HTR-8/SVneo (cell line): ENCODE results near the gene ANTKMT.
A peak's percentile ranks its signal among the peaks of the same experiment; 100 is the strongest.

Experiments
- DNase-seq: peaks from one replicate; pipeline ENCODE4 v3.0.0; 2011; ENCODE audit warnings: low spot score, mixed read lengths; ENCODE audit not compliant: insufficient read length
- FAIRE-seq: peaks from 2 replicates; lab custom pipeline; 2011; peaks lifted over from hg19 to GRCh38; lab: Jason Lieb, UNC

Gene ANTKMT

GRCh38 chr16:720990-721764, at the start of gene ANTKMT:
Gene ANTKMT, plus strand, starts transcription at chr16:721146. Its CDS starts 129 bp downstream, at chr16:721275.
- DNase-seq: peak; percentile 82
- FAIRE-seq: peak; percentile 95

GRCh38 chr16:671353-672131, 49.4 kb upstream of the ANTKMT start:
- DNase-seq: no peak
- FAIRE-seq: no peak

DNA sequence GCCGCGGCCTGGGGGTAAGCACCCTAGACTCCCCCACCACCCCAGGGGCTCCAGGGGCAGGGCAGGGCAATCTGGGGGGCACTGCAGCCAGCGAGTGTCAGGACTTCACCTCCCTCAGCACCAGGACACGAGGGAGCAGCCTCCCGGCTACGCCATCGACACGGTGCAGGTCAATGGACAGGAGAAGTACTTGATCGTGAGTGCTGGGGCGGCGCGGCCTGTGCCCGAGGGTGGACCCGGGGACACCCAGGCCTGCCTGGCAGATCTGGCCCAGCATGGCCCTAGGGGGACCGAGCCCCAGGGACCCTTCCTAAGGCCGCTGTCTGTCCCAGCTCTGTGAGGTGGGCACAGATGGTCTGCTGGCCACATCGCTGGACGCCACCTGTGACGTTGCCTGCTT, 48.6 kb upstream of the ANTKMT start:
- FAIRE-seq (no peak), DNase-seq (no peak)

- DNase-seq: no peak
- FAIRE-seq: no peak
These were observed 48.1 kb upstream of the ANTKMT start for GRCh38 chr16:672851-673250.

DNA sequence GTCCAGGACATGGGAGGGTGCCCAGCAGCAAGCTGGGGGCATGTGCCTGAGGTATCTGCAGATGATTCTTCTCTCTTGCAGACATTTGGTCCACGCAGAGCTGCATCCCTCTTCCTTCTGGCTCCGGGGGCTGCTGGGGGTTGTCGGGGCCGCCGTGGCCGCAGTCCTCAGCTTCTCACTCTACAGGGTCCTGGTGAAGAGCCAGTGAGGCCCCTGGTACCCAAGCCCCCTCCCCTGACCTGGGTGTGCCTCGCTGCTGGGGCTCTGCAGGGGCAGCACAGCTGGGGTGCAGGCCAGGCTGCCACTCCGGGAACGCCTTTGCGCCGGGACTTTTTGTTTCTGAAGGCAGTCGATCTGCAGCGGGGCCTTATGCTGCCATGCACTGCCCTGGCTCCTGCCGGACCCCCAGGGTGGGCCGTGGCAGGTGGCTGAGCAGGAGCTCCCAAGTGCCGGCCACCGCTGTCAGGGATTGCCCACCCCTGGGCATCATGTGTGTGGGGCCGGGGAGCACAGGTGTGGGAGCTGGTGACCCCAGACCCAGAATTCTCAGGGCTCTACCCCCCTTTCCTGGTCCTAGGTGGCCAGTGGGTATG, 47.5 kb upstream of the ANTKMT start:
- DNase-seq: no peak
- no peak for FAIRE-seq

GRCh38 chr16:674214-674881, 46.6 kb upstream of the ANTKMT start:
- DNase-seq: no peak
- FAIRE-seq: no peak

DNA sequence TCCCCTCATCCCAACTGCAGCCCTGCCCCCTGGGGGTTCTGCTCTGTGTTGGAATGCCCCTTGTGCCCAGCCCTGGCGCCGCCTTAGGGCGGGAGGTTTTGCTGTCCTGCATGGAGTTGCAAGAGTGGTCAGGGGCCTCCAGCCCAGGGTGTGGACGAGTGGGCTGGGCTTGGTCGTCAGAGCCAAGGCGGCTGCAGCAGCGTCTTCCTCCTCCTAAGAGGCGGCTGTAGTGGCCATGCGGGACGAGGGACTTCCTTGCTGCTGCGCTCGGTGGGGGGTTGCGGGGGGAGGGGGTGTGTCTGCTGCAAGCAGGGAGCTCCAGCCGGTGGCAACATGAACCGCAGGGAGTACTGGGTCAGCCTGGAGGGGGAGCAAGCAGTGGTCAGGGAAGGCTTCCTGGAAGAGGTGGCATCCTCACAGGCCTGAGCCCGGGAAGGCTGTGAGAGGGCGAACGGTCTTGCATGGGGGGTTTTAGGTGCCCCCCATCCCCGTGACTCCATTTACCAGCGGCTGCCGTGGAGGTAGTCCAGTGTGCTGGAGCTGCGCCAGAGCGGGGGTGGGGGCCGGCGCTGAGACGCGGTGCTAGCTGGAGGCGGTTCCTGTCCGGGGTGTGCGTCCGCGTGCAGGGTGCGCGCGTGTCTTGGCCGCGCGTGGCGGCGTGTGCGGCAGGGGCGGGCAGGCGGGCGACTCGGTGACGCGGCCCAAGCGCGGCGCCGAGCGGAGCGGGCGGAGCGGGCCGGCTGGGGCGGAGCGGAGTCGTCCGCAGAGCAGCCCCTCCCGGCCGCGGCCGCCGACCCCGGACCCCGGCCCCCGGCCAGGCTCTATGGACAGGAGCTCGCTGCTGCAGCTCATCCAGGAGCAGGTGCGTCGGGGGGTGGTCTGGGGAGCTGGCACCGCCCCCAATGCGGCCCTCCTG, 45.7 kb upstream of the ANTKMT start, which contains the start of gene RHBDL1:
Gene RHBDL1 (plus strand): TSS at position 704 of the 916 bp plus-strand sequence. CDS start 120 bp downstream, at position 824.
- DNase-seq (no peak), FAIRE-seq (no peak)

- FAIRE-seq (no peak), DNase-seq (no peak)
These were observed 44.9 kb upstream of the ANTKMT start for GRCh38 chr16:675884-676564.

GRCh38 chr16:676565-676902, 44.4 kb upstream of the ANTKMT start:
- no peak for DNase-seq
- FAIRE-seq: no peak

GRCh38 chr16:676913-677312, 44.0 kb upstream of the ANTKMT start:
- FAIRE-seq (no peak), DNase-seq (no peak)

GRCh38 chr16:677316-678190, 43.4 kb upstream of the ANTKMT start:
- FAIRE-seq: no peak

DNA sequence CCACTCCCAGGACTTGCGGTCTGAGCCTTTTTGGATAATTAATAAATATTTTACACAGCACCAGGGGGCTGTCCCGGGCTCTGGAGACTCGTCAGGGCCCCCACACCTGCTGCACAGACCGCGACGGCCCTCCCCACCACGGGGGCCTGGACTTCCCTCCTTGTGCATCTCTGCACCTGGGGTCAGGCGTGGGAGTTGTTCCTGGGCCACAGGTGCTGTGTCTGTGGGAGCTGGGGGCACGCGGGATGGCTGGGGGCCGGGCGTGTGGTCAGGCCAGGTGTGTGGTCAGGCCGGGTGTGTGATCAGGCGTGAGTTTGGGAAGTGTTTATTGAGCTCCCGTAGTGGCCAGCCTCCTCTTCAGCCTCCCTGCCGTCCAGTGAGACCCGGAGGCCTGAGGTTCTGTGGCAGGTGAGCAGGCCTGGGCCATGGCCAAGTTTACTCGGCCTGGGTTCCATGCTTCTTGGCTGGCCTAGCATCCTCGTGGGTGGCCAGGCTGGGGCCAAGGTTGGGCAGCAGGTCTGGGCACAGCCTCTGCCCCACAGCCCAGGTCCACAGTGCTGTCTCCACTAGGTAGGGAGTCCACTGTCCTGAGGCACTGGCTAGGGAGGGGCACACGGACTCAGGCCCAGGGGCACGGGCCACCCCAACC, 42.6 kb upstream of the ANTKMT start:
- no peak for DNase-seq
- FAIRE-seq: no peak

More at GRCh38 chr16:677316-678190, 43.4 kb upstream of the ANTKMT start:
- no peak for DNase-seq

DNA sequence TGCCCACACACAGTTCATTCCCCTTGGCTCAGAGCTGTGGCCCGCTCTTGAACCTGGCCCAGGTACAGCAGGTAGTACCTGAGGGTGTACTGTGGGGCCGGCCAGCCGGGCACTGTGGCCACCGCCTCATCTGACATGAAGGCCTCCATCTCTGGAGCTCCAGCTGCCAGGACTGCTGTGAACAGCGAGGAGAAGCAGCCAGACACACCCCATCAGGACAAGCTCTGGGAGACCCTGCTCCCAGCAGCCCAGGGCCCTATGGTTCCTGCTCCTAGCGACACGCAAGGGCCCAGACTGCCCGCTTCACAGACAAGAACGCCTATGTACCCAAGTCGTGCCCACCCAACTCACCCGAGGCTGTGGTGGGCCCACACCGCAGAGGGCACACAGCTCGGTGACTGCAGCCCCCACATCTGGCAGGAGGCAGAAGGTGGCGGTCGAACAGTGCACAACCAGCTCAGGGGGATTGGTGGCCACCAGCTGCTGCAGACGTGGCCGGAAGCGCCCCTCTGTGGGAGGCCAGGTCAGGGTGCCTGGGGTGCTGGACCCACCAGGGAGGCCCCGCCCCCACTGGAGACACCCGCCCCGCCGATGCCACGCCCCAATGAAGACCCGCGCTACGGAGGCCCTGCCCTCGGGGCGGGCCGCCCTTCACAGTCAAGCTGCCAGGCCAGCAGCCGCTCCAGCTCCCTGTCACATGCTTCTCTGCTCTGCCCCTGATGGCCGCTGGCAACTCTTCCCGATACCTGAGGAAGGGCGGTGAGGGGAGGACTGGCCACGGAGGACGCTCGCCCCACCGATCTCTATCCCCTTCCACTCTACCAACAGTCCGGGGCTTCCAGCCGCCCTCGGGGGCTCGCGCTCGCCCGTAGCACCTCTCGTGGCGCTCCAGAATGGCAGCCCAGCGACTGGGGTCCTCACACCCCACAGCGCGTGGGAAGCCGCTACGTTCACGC, 41.8 kb upstream of the ANTKMT start:
- DNase-seq (no peak), FAIRE-seq (peak; percentile 71)

- FAIRE-seq: peak; percentile 81
- DNase-seq: peak; percentile 79
These were observed 40.9 kb upstream of the ANTKMT start, which contains the start of gene STUB1 for GRCh38 chr16:679814-680624. Gene STUB1, plus strand, starts transcription at chr16:680410. Its CDS starts 116 bp downstream, at chr16:680526.

- no peak for DNase-seq
- FAIRE-seq: no peak
These were observed 40.4 kb upstream of the ANTKMT start for GRCh38 chr16:680625-680945.
